Fibroblast of lung (primary cell): ENCODE results near the gene GATC. TPM values are rescaled to one million over a fixed set of nuclear protein-coding genes. Genes with fewer than 3 reads are reported as not detected.

ENCODE experiments used
- DNase-seq, 2 donors: peaks; one replicate each; pipeline versions ENCODE4 v3.0.0 to v3.0.0-alpha.2; 2010; ENCODE audit warnings: low read depth in 2 of 2
- H2AFZ ChIP-seq: 2 replicates; pipeline ENCODE4 v1.5.1; 2012; ENCODE audit warnings: low read length, control low read depth, inconsistent platforms
- H3K27ac ChIP-seq: 2 replicates; pipeline ENCODE4 v1.5.1; 2011; ENCODE audit warnings: low read length, control low read depth; ENCODE audit not compliant: insufficient read depth
- H3K27me3 ChIP-seq: 2 replicates; pipeline ENCODE4 v1.5.1; 2011; ENCODE audit warnings: mild to moderate bottlenecking, low read length; ENCODE audit not compliant: control insufficient read depth, insufficient read depth
- H3K36me3 ChIP-seq: 2 replicates; pipeline ENCODE4 v1.5.1; 2011; ENCODE audit warnings: low read length; ENCODE audit not compliant: control insufficient read depth, insufficient read depth
- H3K4me1 ChIP-seq: 2 replicates; pipeline ENCODE4 v1.5.1; 2011; ENCODE audit warnings: low read length; ENCODE audit not compliant: control insufficient read depth, insufficient read depth; ENCODE audit errors: extremely low read depth
- H3K4me2 ChIP-seq: 2 replicates; pipeline ENCODE4 v1.5.1; 2011; ENCODE audit warnings: low read length, control low read depth; ENCODE audit not compliant: insufficient read depth; ENCODE audit errors: extremely low read depth
- H3K4me3 ChIP-seq, 4 experiments: fragments of 200-600 bp in 1 of 4; sonication (generic) in 1 of 4; replicated peaks in 1 of 4; 2 replicates each; pipeline ENCODE4 v1.5.1; 2011 to 2016; ENCODE audit warnings: low read length in 4 of 4, low read depth in 3 of 4, mild to moderate bottlenecking in 3 of 4, control low read depth in 2 of 4, inconsistent platforms in 1 of 4, mixed read lengths in 1 of 4; ENCODE audit not compliant: insufficient read depth in 1 of 4; ENCODE audit errors: control extremely low read depth in 1 of 4
- H3K79me2 ChIP-seq: 2 replicates; pipeline ENCODE4 v1.5.1; 2012; ENCODE audit warnings: mild to moderate bottlenecking, low read length, inconsistent platforms; ENCODE audit not compliant: control insufficient read depth, insufficient read depth
- H3K9ac ChIP-seq: 2 replicates; pipeline ENCODE4 v1.5.1; 2011; ENCODE audit warnings: mild to moderate bottlenecking, low read length, control low read depth; ENCODE audit not compliant: insufficient read depth
- H3K9me3 ChIP-seq: 2 replicates; pipeline ENCODE4 v1.5.1; 2012; ENCODE audit warnings: low read depth, low read length; ENCODE audit not compliant: control insufficient read depth, insufficient read depth
- H4K20me1 ChIP-seq: 2 replicates; pipeline ENCODE4 v1.5.1; 2011; ENCODE audit warnings: low read length; ENCODE audit not compliant: control insufficient read depth, insufficient read depth; ENCODE audit errors: extremely low read depth
- CTCF ChIP-seq, 2 donors: IDR thresholded peaks in 1 of 2; conservative IDR thresholded peaks in 1 of 2; 1 replicate in 1 of 2; 2 replicates in 1 of 2; pipeline ENCODE4 v1.5.1; 2011 to 2012; ENCODE audit warnings: low read length in 2 of 2, control low read depth in 1 of 2, inconsistent platforms in 1 of 2, low read depth in 1 of 2, mild to moderate bottlenecking in 1 of 2
- EZH2 ChIP-seq: IDR thresholded peaks from 2 replicates; pipeline ENCODE4 v1.5.1; 2012; ENCODE audit warnings: low read length, control low read depth, mild to moderate bottlenecking; ENCODE audit errors: missing control alignments
- polyA plus RNA-seq, 2 donors: library from polyadenylated mRNA; depleted of rRNA in 1 of 2; stranded (reverse) in 1 of 2; unstranded in 1 of 2; fragments of >200 nt; gene quantifications; 2 replicates each; pipeline ENCODE4 v1.2.1, GENCODE V29; 2011 to 2012; ENCODE audit warnings: missing spikeins in 1 of 2
- total RNA-seq: library from RNA; depleted of rRNA; stranded (reverse); fragments of >200 nt; gene quantifications from 2 replicates; pipeline ENCODE4 v1.2.1, GENCODE V29; 2014

Gene GATC
- total and polyA plus RNA-seq, 2 donors (not counting 1 experiment from before 2014, with no cell fraction given) = 18.4 to 22.3 TPM

- Histone ChIP-seq H3K79me2 (no peaks in the 10 kb centered on the region), H3K36me3 (no peaks in the 10 kb centered on the region), H2AFZ (no peak overlapping the region), H3K27me3 (peaks cover 2% of the 10 kb centered on the region), H3K9ac (no peak overlapping the region), H3K4me2 (no peak overlapping the region), H3K9me3 (no peaks in the 10 kb centered on the region), H4K20me1 (no peaks in the 10 kb centered on the region), H3K4me1 (no peaks in the 10 kb centered on the region), H3K27ac (no peak overlapping the region), H3K4me3 (no peak overlapping the region)
- TF ChIP-seq CTCF (conservative IDR thresholded peaks at IDR 0.05 in 1 of 2, IDR thresholded peaks at IDR 0.05 in 1 of 2; ENCODE audit: low read depth in 1 of 2, low read length in 2 of 2) = no peak
- TF ChIP-seq EZH2 = no peak
- DNase-seq = no peak
Observed at GRCh38 chr12:120412421-120412820, 33.8 kb upstream of the GATC start.

GRCh38 chr12:120413901-120414695 lies 32.1 kb upstream of the GATC start:
- TF ChIP-seq EZH2 (no peak), CTCF (conservative IDR thresholded peaks at IDR 0.05 in 1 of 2, IDR thresholded peaks at IDR 0.05 in 1 of 2; ENCODE audit: low read depth in 1 of 2, low read length in 2 of 2) (no peak)
- H3K4me1 ChIP-seq = no peaks in the 10 kb centered on the region
- no peak overlapping the region for H2AFZ ChIP-seq
- no peaks in the 10 kb centered on the region for H3K36me3 ChIP-seq
- no peaks in the 10 kb centered on the region for H4K20me1 ChIP-seq
- no peak overlapping the region for H3K9ac ChIP-seq
- H3K4me2 ChIP-seq = no peak overlapping the region
- peaks cover 2% of the 10 kb centered on the region for H3K27me3 ChIP-seq
- H3K9me3 ChIP-seq = no peaks in the 10 kb centered on the region
- H3K4me3 ChIP-seq = no peak overlapping the region
- no peaks in the 10 kb centered on the region for H3K79me2 ChIP-seq
- no peak overlapping the region for H3K27ac ChIP-seq
- no peak for DNase-seq

- Histone ChIP-seq H3K4me2 (no peak overlapping the region), H3K79me2 (no peaks in the 10 kb centered on the region), H4K20me1 (no peaks in the 10 kb centered on the region), H3K9me3 (no peaks in the 10 kb centered on the region), H3K36me3 (no peaks in the 10 kb centered on the region), H3K27me3 (peaks cover 2% of the 10 kb centered on the region), H2AFZ (no peak overlapping the region), H3K4me1 (no peaks in the 10 kb centered on the region), H3K4me3 (no peak overlapping the region), H3K9ac (no peak overlapping the region), H3K27ac (no peak overlapping the region)
- TF ChIP-seq EZH2 = no peak
- no peak for TF ChIP-seq CTCF (conservative IDR thresholded peaks at IDR 0.05 in 1 of 2, IDR thresholded peaks at IDR 0.05 in 1 of 2; ENCODE audit: low read depth in 1 of 2, low read length in 2 of 2)
- DNase-seq = no peak
Observed at GRCh38 chr12:120416490-120417216, 29.6 kb upstream of the GATC start.
